Fibroblast of mammary gland (primary cell): ENCODE results near the gene BTG1.

ENCODE experiments used
- DNase-seq: peaks from one replicate; pipeline ENCODE4 v3.0.0-alpha.2; 2010; ENCODE audit warnings: low read depth
- H3K4me3 ChIP-seq: 2 replicates; pipeline ENCODE4 v1.5.1; 2011; ENCODE audit warnings: low read depth, mild to moderate bottlenecking, low read length, moderate library complexity; ENCODE audit not compliant: control insufficient read depth
- TF ChIP-seq, protein P1 (sequence below): conservative IDR thresholded peaks from 2 replicates; pipeline ENCODE4 v1.5.1; 2011; ENCODE audit warnings: low read depth, low read length, inconsistent platforms; ENCODE audit not compliant: control insufficient read depth, insufficient read depth

Gene BTG1, protein sequence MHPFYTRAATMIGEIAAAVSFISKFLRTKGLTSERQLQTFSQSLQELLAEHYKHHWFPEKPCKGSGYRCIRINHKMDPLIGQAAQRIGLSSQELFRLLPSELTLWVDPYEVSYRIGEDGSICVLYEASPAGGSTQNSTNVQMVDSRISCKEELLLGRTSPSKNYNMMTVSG

DNA sequence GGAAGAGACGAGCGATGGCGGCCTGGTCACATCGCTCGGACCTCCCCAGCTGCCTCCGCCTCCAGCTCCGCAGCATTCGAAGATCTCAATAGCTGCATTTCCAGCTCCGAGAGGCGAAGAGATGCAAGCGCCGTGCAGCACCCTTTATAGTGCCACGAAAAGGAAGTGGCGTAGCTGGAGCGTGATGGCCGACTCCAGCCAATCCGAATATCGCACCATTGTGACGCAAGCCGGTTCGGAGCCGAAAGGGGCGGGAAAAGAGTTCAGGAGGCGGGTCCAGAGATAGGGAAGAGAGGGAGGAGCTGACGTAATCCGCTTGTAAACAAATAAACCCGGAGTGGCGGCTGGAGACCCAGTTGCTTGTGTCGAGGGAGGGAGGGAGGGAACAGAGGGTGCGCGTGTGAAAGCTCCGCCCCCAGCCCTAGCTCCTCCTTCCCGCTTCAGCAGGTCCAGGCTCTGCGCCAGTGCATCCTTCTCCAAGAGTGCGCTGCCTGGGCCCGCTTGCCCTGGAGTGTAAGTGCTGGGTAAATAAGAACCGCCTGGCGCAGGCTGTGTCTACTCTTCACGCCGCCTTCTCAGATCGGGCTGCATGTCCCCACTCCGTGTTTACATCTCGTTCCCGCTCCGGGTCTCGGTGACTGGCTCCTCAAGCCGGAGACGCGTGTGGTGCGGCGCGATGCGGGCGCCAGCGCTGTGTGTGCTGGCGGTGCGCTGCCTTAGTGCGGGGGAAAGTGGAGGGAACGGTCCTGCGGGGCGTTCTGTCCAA is at the start of gene BTG1:
Gene BTG1 (minus strand): TSS at position 116 of the 766 bp plus-strand sequence. CDS start 311 bp downstream, outside the sequence.
- TF ChIP-seq, protein P1, sequence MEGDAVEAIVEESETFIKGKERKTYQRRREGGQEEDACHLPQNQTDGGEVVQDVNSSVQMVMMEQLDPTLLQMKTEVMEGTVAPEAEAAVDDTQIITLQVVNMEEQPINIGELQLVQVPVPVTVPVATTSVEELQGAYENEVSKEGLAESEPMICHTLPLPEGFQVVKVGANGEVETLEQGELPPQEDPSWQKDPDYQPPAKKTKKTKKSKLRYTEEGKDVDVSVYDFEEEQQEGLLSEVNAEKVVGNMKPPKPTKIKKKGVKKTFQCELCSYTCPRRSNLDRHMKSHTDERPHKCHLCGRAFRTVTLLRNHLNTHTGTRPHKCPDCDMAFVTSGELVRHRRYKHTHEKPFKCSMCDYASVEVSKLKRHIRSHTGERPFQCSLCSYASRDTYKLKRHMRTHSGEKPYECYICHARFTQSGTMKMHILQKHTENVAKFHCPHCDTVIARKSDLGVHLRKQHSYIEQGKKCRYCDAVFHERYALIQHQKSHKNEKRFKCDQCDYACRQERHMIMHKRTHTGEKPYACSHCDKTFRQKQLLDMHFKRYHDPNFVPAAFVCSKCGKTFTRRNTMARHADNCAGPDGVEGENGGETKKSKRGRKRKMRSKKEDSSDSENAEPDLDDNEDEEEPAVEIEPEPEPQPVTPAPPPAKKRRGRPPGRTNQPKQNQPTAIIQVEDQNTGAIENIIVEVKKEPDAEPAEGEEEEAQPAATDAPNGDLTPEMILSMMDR: no peak
- peak; percentile 100 for DNase-seq
- peak within 1 kb of the TSS; percentile 97 for H3K4me3 ChIP-seq

DNA sequence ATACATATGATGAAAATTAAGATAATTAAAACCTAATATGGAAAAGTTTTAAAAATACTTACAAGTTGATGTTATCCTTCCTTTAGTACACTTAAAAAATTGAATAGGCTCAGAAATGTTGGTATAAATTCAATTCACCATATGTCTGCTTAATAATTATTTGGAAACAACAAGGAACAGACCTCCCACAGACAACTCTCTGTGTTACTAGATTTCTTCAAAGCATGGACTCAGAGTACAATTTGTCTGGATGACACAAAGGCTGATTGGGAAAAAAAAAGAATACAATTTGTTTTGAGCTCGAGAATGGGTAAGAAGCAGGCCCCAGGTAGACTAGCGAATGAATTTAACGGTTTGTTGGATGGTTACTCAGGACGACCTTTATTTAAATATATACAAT is 48.9 kb upstream of the BTG1 start:
- no peak for DNase-seq
- TF ChIP-seq, protein P1: no peak
- H3K4me3 ChIP-seq: no peak overlapping the region

- TF ChIP-seq, protein P1: no peak
- no peak overlapping the region for H3K4me3 ChIP-seq
- no peak for DNase-seq
Measured at GRCh38 chr12:92193846-92194245, 48.2 kb upstream of the BTG1 start.

DNA sequence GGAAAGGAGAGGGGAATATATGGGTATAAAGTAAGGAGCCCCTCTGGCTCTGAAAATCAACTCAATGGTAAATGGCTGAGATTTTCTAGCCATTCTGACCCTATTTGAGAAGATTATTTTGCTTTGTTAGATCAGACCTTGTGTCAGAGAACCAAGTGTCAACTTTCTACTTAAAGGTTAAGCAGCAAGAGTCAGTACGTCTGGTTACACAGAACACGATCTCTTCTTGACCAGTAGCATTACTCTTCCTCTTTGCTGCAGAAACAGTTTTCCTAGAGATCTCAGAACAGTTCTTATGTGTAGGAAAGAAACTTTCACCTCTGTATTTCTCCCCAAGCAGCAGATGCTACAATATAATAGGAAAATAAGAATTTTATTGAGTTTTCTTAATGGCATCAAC is 47.4 kb upstream of the BTG1 start:
- TF ChIP-seq, protein P1: no peak
- no peak overlapping the region for H3K4me3 ChIP-seq
- DNase-seq: no peak

- DNase-seq: no peak
- no peak overlapping the region for H3K4me3 ChIP-seq
- TF ChIP-seq, protein P1: no peak
Measured at GRCh38 chr12:92192360-92192759, 46.7 kb upstream of the BTG1 start.

GRCh38 chr12:92191061-92191460 is 45.4 kb upstream of the BTG1 start:
- H3K4me3 ChIP-seq: no peak overlapping the region
- DNase-seq: no peak

More at GRCh38 chr12:92191061-92191460, 45.4 kb upstream of the BTG1 start:
- TF ChIP-seq, protein P1: no peak
